Pancreas (tissue), 10 donors: ENCODE results near the gene PPP1R2. TPM values are rescaled to one million over a fixed set of nuclear protein-coding genes. Genes with fewer than 3 reads are reported as not detected.

Experiments used
- ATAC-seq, 4 donors: fragments of 200-7000 bp; cut with Tn5 transposase; one replicate each; pipeline versions ENCODE4 v1.8.0 to v1.9.1; 2020; ENCODE audit warnings: mild to moderate bottlenecking in 4 of 4, moderate library complexity in 4 of 4
- DNase-seq, 6 donors: peaks; one replicate each; pipeline ENCODE4 v3.0.0-alpha.2; 2020
- FAIRE-seq: peaks from 2 replicates; lab custom pipeline; 2012; peaks lifted over from hg19 to GRCh38; lab: Jason Lieb, UNC
- H3K27ac ChIP-seq, 4 donors: fragments of 200-600 bp; sonication (generic); 1 replicate in 3 of 4; 2 replicates in 1 of 4; pipeline versions ENCODE4 v1.5.0 to v1.8.0; 2020
- H3K27me3 ChIP-seq, 4 donors: fragments of 200-600 bp; one replicate each; pipeline ENCODE4 v1.8.0; 2021
- H3K36me3 ChIP-seq, 3 donors: fragments of 200-600 bp; sonication (generic) in 1 of 3; one replicate each; pipeline versions ENCODE4 v1.5.0 to v1.8.0; 2020 to 2021
- H3K4me1 ChIP-seq, 3 donors: fragments of 200-600 bp; one replicate each; pipeline ENCODE4 v1.8.0; 2021
- H3K4me3 ChIP-seq, 4 donors: fragments of 200-600 bp; sonication (generic) in 2 of 4; one replicate each; pipeline versions ENCODE4 v1.5.0 to v1.8.0; 2020 to 2021
- H3K9me3 ChIP-seq, 4 donors: fragments of 200-600 bp; one replicate each; pipeline ENCODE4 v1.8.0; 2021
- WGBS, 2 donors: extraction: QIAGEN DNeasy Blood & Tissue Kit; methylation state at CpG; one replicate each; pipeline ENCODE4 v1.1.7; 2013; 5-methylcytosine and 5-hydroxymethylcytosine counted together
- intact Hi-C, 3 donors: fragments of 100-400 bp; cut with DNase I; formaldehyde crosslinking; loops; one replicate each; pipeline versions ENCODE4 v1.11.1 to v1.14.2; 2022
- polyA plus RNA-seq, 2 donors: library from polyadenylated mRNA; stranded (reverse); fragments of 200-250 nt; gene quantifications; one replicate each; pipeline ENCODE4 v1.2.3, GENCODE V29; 2013
- total RNA-seq, 6 donors: library from RNA; stranded (reverse); fragmentation: NEBNext Ultra II Directional in 4 of 6; extraction: Animal tissue kit (Norgen Biotek cat#: 25700) in 4 of 6; gene quantifications; one replicate each; pipeline versions ENCODE4 v1.2.1 to v1.2.4, GENCODE V29; 2021 to 2023
- TF ChIP-seq, protein P1 (sequence below), 4 donors: fragments of 200-600 bp; sonication (generic) in 3 of 4; IDR thresholded peaks; one replicate each; pipeline versions ENCODE4 v1.5.0 to v1.8.0; 2021; ENCODE audit warnings: antibody characterized with exemption in 4 of 4
- donor health status: healthy with polysubstance abuse.
- donor health status: DM: no; HTN: no; CAD: no; lungs with moderate emphysema.
- donor health status: DM: no; HTN: no; CAD: no.
- donor health status: control.
- donor health status: control.
- donor health status: Bipolar disorder and iron deficiency.
- donor health status: DM: yes; HTN: yes; CAD: no.
- donor health status: DM: no; HTN: no; CAD: no.
- donor health status: DM: no; HTN: no; CAD: no.
- donor health status: DM: yes; HTN: yes; CAD: no.

The PPP1R2 gene
- total and polyA plus RNA-seq, 8 donors, result 9.5 to 26.0 (median 16.0) TPM

DNA sequence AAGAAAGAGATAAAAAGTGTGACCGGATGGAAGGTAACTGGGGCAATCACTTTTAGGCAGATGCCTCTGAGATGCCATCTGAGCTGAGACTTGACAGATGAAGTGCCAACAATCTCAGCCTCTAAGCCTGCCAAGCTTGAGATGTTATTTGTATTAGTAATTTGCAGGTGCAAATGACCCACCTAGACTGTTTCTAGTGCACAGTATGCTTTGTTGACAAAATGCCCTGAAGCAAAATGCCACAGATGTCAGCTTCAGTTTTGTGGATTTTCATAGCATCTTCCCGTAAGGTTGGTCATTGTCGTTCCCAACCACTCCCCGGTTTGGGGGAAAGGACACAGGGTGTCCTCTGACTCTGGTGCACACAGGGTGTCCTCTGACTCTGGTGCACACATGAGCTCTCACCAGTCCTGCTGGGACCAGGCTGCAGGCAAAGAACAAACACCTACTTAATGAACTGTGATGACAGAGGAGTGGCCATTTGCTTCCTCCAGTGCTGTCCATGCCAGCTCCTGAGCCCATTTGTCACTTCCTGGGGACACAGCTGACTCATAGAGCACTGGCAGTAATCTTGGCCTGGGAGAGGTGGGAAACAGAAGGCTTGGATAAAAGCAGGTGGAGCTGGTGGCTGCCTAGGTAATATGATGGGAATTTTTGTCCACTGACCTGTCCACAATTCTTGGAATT, 16.7 kb upstream of the PPP1R2 start:
- Histone ChIP-seq H3K9me3 (no peaks in the 10 kb centered on the region), H3K27ac (peak overlapping the region in 1 of 4 donors; percentile 8), H3K4me1 (peaks cover 0 to 5% (median 0%) of the 10 kb centered on the region in 3 donors), H3K27me3 (no peaks in the 10 kb centered on the region), H3K36me3 (no peaks in the 10 kb centered on the region), H3K4me3 (no peak overlapping the region)
- TF ChIP-seq, protein P1, sequence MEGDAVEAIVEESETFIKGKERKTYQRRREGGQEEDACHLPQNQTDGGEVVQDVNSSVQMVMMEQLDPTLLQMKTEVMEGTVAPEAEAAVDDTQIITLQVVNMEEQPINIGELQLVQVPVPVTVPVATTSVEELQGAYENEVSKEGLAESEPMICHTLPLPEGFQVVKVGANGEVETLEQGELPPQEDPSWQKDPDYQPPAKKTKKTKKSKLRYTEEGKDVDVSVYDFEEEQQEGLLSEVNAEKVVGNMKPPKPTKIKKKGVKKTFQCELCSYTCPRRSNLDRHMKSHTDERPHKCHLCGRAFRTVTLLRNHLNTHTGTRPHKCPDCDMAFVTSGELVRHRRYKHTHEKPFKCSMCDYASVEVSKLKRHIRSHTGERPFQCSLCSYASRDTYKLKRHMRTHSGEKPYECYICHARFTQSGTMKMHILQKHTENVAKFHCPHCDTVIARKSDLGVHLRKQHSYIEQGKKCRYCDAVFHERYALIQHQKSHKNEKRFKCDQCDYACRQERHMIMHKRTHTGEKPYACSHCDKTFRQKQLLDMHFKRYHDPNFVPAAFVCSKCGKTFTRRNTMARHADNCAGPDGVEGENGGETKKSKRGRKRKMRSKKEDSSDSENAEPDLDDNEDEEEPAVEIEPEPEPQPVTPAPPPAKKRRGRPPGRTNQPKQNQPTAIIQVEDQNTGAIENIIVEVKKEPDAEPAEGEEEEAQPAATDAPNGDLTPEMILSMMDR (IDR thresholded peaks at IDR 0.05), result no peak
- ATAC-seq (peak in 3 of 4 donors; percentile 73 to 83 (median 82)), DNase-seq (peak in 1 of 6 donors; percentile 39), FAIRE-seq (no peak)
- 80 to 84% methylated on average over 4 of the region's 4 CpGs for WGBS, 2 donors
- intact Hi-C loops, result no loop called here

DNA sequence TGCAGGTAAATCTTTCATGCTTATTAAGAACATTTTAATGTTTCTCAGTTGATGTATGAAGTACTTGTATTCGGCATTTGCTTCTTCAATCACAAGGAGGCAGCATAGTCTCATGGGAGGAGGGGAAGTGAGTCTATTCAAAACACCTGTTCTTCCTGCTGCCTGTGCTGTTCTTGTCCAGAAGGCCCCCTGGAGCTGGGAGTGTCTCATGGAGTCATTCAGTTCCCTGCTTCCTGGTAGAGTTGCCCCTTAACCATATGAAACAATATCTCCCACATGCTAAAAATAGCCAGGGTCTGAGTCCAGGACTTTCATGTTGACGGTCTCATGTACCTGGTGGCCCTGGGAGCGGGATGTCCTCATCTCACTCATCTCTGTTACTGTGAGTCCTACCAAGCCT, 15.5 kb upstream of the PPP1R2 start:
- FAIRE-seq (no peak), ATAC-seq (peak; percentile 69 to 86 (median 82)), DNase-seq (peak in 1 of 6 donors; percentile 25)

DNA sequence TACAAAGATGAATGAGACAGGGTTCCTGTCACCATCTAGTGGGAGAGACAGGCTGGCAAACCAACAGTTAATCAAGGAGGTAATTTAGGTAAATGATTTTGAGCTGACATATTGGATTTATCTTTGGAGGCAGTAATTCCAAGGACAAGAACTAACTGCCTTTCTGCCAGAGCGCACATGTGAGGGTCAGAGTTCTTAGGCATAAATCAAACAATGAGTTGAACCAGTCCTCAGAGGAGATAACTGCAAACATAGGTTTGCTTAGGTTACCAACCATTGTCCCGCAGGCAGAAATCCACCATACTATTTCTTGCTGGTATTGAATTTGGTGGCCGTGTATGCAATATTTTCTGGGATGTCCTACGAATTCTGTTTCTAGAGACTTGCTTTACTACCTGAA, 14.2 kb upstream of the PPP1R2 start:
- no peaks in the 10 kb centered on the region for H3K9me3 ChIP-seq
- TF ChIP-seq, protein P1 (IDR thresholded peaks at IDR 0.05), result no peak
- peak in 1 of 4 donors; percentile 34 for ATAC-seq
- no peaks in the 10 kb centered on the region for H3K27me3 ChIP-seq
- H3K36me3 ChIP-seq, result no peaks in the 10 kb centered on the region
- no peak for DNase-seq
- FAIRE-seq, result no peak
- H3K4me3 ChIP-seq, result no peak overlapping the region
- H3K27ac ChIP-seq, result no peak overlapping the region
- WGBS, 2 donors, result 34 to 44% methylated on average over 4 of the region's 4 CpGs
- intact Hi-C loops, result no loop called here
- H3K4me1 ChIP-seq, result peaks cover 0 to 5% (median 0%) of the 10 kb centered on the region in 3 donors

More for the DNA sequence above, 15.5 kb upstream of the PPP1R2 start:
- Histone ChIP-seq H3K27ac (peak overlapping the region in 2 of 4 donors; percentile 20 to 57), H3K36me3 (no peaks in the 10 kb centered on the region), H3K27me3 (no peaks in the 10 kb centered on the region), H3K4me1 (peaks cover 0 to 5% (median 0%) of the 10 kb centered on the region in 3 donors), H3K9me3 (no peaks in the 10 kb centered on the region), H3K4me3 (no peak overlapping the region)
- 45 to 50% methylated on average over 3 of the region's 3 CpGs for WGBS, 2 donors
- intact Hi-C loops, result no loop called here
- TF ChIP-seq, protein P1 (IDR thresholded peaks at IDR 0.05), result peak in 1 of 4 donors; percentile 21

DNA sequence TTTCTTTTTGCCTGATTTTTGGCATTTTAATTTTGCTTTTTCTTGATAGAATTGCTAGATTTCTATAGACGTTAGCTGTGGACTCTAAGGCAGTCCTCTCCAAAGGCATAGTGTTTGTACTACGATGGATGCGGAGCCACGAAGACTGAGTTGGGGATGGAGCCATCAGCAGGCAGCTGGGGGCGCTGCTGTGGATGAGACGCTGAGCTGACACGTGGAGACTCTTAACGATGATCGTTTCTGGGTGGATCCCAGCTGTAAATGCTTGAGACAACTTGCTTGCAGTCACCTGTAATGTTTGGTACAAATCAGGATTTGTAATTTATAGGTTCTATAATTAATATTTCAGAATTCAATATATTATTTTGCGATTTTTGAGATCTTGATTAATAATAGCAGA, 13.3 kb upstream of the PPP1R2 start:
- Histone ChIP-seq H3K4me3 (no peak overlapping the region), H3K36me3 (no peaks in the 10 kb centered on the region), H3K9me3 (no peaks in the 10 kb centered on the region), H3K4me1 (peaks cover 0 to 5% (median 0%) of the 10 kb centered on the region in 3 donors), H3K27ac (no peak overlapping the region), H3K27me3 (no peaks in the 10 kb centered on the region)
- 72 to 73% methylated on average over 10 of the region's 10 CpGs for WGBS, 2 donors
- FAIRE-seq (no peak), ATAC-seq (no peak), DNase-seq (no peak)
- intact Hi-C loops, result no loop called here
- TF ChIP-seq, protein P1 (IDR thresholded peaks at IDR 0.05), result no peak

DNA sequence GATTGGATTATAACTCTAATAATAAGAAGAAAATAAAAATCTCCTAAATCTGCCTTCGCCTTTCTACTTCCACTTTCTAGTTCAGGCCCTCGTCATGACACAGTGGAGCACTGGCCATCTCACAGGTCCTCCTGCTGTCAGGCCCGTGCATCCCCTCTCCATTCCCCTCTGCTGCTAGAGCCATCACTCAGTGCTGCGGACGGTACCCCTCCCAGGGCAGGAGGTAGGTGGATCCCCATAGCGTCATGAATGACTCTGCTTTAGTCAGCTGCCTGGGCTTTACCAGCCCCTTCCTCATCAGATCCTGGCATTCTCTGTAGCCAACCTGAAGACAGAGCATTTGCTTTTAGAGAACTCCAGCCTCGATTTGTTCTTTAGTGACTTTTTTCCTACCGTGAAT, 12.0 kb upstream of the PPP1R2 start:
- intact Hi-C loops, result no loop called here
- H3K27ac ChIP-seq, result no peak overlapping the region
- no peaks in the 10 kb centered on the region for H3K27me3 ChIP-seq
- no peak for ATAC-seq
- H3K4me3 ChIP-seq, result no peak overlapping the region
- TF ChIP-seq, protein P1 (IDR thresholded peaks at IDR 0.05), result no peak
- no peak for DNase-seq
- peaks cover 0 to 5% (median 0%) of the 10 kb centered on the region in 3 donors for H3K4me1 ChIP-seq
- WGBS, 2 donors, result 74 to 84% methylated on average over 8 of the region's 8 CpGs
- no peaks in the 10 kb centered on the region for H3K9me3 ChIP-seq
- no peaks in the 10 kb centered on the region for H3K36me3 ChIP-seq
- FAIRE-seq, result no peak
